Activated CD4-positive, alpha-beta T cell treated with anti-CD3 and anti-CD28 coated beads for 24 hours (primary cell): Measurements from ENCODE around the gene MCTP1.

Experiments used
- DNase-seq, 2 donors: peaks; one replicate each; pipeline ENCODE4 v3.0.0-alpha.2; 2020; ENCODE audit warnings: low read depth in 2 of 2

MCTP1 gene

GRCh38 chr5:94771742-94772141, 513.2 kb downstream of the MCTP1 start:
- DNase-seq, result no peak

DNA sequence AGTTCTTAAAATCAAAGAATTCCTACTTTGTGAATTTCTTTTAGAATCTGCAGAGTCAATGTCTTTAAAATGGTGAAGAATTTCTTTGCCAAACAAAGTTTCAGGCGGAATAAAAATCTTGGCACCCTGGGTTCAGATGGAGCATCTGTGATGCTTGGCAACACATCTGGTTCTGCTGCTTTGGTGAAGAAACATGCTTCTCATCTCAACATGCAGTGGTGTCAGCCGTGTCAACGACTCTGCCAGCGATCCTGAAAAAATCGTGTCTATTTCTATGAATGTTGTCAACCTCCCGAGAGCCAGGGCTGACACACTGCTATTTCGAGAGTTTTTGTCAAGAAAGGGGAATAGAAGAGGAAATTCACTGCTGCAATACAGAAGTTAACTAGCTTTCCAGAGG, 514.9 kb downstream of the MCTP1 start:
- no peak for DNase-seq

- DNase-seq, result no peak
Observed at GRCh38 chr5:94761786-94762185, 523.1 kb downstream of the MCTP1 start.

DNA sequence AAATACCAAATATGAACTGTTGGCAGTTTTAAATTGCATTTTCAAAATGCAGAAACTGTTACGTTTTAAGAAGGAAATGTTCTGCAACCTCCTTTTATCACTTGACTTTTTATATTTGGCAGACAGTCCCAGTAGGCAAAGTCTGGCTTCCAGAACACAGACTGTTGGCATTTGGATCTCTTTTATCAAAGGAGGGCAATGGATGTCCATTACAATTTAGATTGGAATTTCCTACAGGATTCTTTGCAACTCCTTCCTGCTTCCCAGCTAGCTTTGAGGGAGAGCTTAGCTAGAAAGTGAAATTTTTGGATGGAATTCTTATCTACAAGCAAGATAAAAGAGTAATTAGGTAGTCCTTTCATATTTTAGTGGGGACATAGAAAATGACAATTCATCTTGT, 523.8 kb downstream of the MCTP1 start:
- no peak for DNase-seq

DNA sequence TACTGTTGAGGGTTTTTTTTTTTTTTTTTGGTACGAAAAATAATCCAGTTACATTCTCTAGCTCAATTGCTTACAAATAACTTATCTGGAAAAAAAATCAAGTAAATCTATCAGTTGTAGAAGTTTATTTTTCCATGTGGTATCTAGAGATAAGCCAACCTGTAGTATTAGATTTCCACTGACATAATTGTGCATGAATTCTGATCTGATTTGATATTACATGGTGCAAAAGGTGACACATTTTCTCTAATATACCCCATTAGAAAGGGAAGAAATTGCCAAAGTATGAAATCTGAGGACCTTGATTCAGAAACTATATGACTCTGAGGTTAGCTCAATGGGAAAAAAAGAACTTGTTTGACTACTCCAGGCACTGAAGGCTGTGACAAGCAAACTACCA, 524.9 kb downstream of the MCTP1 start:
- no peak for DNase-seq

DNA sequence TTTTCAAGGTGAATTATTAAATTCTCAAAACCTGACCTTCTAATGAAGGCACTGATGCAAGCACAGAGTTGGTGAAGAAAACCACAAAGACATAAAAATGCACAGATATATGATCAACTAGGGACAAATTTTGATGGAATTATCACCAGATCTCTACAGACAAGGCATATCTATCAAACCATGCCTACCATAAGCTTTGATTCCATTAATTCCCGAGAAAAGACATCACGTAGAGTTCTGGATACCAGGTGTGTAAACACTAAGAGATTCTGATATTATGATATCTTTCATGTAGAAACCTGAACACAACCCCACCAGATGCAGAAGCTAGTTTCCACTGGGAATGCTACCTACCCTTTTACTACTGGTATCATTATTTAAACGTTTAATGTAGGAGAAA, 525.9 kb downstream of the MCTP1 start:
- no peak for DNase-seq

DNA sequence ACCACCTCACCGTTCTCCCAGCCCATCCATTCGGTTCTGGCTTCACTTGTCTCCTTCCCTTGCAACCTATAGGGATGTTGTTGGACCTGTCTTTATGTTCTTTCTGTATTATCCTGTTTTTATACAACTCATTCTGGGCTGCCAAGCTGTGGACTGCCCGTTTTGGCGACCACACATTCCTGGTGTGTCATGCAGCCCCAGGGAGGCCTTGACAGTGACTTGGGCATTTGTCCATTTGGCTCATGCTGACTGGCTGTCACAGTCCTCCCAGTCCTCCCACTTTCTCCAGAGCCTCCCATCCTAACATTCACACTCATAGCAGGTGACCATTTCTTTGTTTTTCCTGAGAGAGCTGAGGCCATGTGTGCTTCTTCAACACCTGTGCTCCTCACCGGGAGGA, 530.1 kb downstream of the MCTP1 start:
- no peak for DNase-seq

- no peak for DNase-seq
Observed at GRCh38 chr5:94751460-94751859, 533.4 kb downstream of the MCTP1 start.

DNA sequence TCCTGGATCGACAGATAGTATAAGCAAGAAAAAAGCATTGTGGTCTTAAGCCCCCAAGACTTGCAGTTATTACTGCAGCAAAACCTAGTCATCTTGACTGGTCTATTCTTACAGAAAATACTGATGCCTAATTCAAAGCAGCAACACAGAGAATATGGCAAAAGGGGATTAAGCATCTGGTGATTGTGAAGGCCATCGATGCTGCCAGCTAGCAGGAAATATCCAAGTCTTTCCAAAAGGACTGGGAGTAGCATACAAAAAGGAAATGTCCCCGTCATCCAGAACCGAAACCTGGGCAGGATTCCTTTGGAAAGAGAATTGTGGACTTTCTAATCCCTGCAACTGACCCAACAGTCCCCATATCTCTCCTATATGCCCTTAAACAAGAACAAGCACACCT, 534.2 kb downstream of the MCTP1 start:
- no peak for DNase-seq

GRCh38 chr5:94749042-94749441, 535.9 kb downstream of the MCTP1 start:
- DNase-seq, result no peak

GRCh38 chr5:94748212-94748611, 536.7 kb downstream of the MCTP1 start:
- DNase-seq, result no peak

GRCh38 chr5:94747371-94747770, 537.5 kb downstream of the MCTP1 start:
- no peak for DNase-seq

DNA sequence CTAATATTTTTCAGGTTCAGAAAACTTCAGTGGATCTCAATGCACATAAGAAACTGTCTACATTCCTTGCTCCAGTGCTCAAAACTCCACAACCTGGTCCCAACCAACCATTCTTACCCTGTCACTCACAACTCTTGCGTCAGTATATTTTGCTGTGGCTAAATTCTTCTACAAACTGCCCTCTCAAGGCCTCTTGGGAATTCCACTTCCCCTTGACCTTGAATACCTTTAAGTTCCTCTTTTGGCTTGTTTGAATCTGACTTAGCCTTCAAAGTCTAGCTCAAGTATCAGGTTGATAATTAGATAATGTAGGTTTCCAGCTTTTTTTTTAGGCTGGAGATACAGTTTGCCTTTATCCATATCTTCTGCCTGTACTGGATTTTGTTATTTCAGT, 538.2 kb downstream of the MCTP1 start:
- no peak for DNase-seq

DNA sequence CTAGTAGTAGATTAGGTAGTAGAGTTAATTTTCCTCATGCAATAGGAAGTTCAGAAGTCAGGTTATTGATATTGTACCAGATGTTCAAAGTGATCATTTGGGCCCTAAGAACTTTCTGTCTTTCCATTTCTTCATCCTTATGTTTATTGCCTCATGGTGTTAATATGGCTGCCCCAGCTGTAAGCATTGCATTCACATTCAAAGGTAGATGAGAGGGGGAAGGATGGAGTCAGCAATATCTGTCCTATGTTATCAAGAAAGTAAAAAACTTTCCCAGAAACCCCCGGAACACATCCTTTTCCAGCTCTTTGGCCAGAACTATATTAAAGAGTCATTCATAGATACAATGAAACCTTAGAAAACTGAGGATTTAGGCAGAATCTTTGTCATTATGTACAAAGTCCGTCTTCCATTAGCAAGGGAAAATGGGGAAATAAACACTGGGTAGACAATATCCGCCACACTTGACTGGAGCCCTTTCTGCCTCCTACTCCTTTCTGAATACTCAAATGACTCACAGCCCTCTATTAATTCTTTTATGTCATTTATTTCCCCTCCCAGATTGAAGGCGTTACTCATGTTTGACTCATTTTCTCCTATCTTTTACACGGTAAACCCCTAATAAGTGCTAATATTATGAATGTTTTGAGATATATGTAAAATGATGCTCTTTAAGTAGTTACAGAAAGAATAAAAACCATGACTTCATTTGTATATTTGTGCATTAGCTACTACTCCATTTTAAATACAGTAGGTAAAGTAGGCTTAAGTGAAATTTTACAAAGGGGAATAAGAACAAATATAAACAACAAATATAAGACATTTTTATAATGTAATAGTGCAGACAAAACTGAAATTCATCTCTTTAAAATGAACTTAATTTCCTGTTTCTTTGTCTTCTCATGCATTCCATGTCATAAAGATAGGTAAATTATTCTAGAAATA, 538.8 kb downstream of the MCTP1 start:
- no peak for DNase-seq

- DNase-seq, result no peak
Observed at GRCh38 chr5:94744906-94745305, 540.0 kb downstream of the MCTP1 start.

DNA sequence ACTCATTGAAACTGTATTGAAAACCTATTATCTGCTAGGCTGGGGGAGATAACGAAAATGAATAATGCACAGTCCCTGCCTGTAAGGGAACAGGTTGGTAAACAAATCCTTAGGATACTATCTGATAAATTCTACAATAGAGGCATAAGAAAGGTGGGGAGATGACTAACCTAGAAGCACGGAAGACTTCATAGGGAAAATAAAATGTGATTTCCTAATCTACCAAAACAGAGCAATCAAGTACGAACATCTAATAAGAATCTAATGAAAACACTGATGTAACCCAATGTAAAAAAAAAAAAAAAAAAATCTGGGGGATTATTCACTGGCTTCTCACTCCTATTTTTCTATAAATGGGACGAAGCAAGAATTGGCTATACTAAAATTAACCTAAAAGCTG, 542.0 kb downstream of the MCTP1 start:
- DNase-seq, result no peak

GRCh38 chr5:94740286-94740685, 544.6 kb downstream of the MCTP1 start:
- no peak for DNase-seq

DNA sequence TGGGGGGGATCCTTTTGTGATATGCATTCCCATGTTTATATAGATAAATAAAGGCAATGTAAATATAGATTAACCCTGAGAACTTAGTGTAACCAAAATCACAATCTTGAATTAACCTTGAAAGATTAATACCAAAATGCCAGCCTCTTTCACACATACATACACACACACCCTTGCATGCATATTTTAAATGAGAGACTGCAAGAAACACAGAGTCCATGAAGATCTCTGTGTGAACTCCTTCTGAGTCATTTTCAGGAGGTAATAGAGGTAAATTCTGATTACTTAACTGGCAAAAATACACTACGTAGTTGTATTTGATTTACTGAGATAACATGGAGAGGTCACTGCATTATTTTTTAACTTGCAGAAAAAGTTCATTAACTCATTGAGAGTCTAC, 548.4 kb downstream of the MCTP1 start:
- DNase-seq, result no peak

GRCh38 chr5:94731471-94731870, 553.4 kb downstream of the MCTP1 start:
- DNase-seq, result no peak

DNA sequence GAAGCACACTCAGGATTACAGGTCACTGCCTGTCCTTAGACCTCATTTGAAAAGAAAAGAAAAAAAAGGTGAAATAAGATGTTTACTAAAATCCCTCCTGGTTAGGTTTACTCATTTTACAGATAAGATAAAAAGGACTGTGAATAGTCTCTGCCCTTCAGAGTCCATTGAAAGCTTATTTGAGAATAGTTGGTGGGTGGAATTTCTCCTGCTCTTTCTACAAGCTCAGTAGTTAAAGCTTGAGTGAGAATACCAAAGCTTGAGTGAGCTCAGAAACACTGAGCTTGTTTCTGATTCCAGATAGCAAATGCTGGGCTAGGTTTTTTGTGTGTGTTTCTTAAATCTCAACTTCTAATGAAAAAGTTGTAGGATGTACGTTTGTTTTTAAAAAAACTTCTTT, 559.8 kb downstream of the MCTP1 start:
- no peak for DNase-seq

DNA sequence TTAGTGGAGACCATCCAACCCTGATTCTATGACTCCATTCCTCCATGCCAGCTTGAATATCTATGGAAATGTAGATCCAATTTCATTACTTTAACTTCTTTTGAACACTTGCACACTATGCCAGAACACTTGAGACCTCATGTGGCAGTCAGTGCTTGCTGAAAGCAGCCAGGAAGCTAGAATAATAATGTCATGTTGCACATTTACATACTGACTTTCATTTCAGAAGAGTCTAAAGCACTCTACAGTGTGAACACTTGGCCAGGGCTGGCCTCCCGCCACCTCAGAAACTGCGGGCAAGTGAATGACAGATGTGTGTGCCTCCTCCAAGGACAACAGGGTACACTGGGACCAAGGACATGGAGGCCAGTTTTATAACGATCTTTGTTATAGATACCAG, 569.1 kb downstream of the MCTP1 start:
- DNase-seq, result no peak

- no peak for DNase-seq
Observed at GRCh38 chr5:94711785-94712184, 573.1 kb downstream of the MCTP1 start.

DNA sequence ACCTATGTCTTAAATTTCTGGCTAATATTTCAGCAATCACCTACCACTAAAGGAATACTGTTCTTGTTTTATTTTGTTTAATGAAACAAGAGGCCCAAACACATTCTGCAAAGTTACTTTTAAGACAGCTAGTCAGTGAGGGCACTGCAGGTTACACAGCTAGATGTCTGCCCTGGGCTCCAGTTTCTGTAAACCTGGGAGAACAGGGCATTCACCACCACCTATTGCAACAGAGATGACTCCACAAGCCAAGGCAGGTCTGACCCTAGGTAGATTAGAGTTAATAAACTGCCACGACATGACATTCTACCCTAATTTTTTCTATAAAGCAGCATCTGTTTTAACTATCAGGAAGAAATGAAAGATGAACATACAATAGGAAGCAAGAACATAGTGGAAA, 575.6 kb downstream of the MCTP1 start:
- no peak for DNase-seq

DNA sequence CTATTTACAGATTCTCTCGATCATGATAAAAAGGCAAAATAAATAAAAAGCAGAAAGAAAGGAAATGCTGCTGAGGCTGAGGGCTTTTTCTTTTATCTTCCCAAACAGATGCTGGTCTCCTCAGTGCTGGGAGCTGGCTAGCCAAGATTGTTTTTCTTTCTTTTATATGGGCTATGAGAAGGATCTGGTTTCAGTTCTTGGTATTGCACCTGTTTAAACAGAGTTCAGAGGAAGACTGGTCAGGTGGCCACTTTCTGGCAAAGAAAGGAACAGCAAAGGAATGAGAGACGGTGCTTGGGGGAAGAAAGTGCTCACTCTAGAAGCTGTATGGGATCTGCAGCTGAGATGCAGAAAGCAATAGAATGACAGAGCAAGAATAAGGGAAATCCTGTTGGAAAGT, 577.5 kb downstream of the MCTP1 start:
- DNase-seq, result no peak
